Neural cell (in vitro differentiated cells): ENCODE measurements around the gene PTPN13. TPM values are rescaled to one million over a fixed set of nuclear protein-coding genes. Genes with fewer than 3 reads are reported as not detected.

ENCODE experiments used
- H2AFZ ChIP-seq: fragments of 200-600, 300-800 bp; sonication (generic), shearing (Covaris generic); 2 replicates; pipeline ENCODE4 v1.6.0; 2014; ENCODE audit warnings: low read depth, mild to moderate bottlenecking, antibody characterized with exemption, low read length, moderate library complexity
- H3F3A ChIP-seq: fragments of 200-600 bp; shearing (Covaris generic); 2 replicates; pipeline ENCODE4 v1.6.1; 2016; ENCODE audit warnings: mild to moderate bottlenecking, moderate library complexity, mixed read lengths, antibody characterized with exemption, low read length; ENCODE audit not compliant: insufficient read depth, poor library complexity, severe bottlenecking
- H3K27ac ChIP-seq: fragments of 200-600, 300-800 bp; sonication (generic), shearing (Covaris generic); 2 replicates; pipeline ENCODE4 v1.5.1; 2014; ENCODE audit warnings: mild to moderate bottlenecking, low read length, moderate library complexity
- H3K27me3 ChIP-seq: fragments of 300-800, 200-600 bp; sonication (generic), shearing (Covaris generic); 2 replicates; pipeline ENCODE4 v1.6.0; 2014; ENCODE audit warnings: mild to moderate bottlenecking, low read depth, low read length, moderate library complexity; ENCODE audit not compliant: insufficient read depth
- H3K36me3 ChIP-seq: fragments of 300-800, 200-600 bp; sonication (generic), shearing (Covaris generic); 2 replicates; pipeline ENCODE4 v1.5.1; 2014; ENCODE audit warnings: mild to moderate bottlenecking, antibody characterized with exemption, low read length, moderate library complexity; ENCODE audit not compliant: insufficient read depth
- H3K4me2 ChIP-seq: fragments of 300-800, 200-600 bp; sonication (generic), shearing (Covaris generic); 2 replicates; pipeline ENCODE4 v1.6.0; 2014; ENCODE audit warnings: mild to moderate bottlenecking, low read length
- H3K4me3 ChIP-seq: fragments of 300-800, 200-600 bp; sonication (generic), shearing (Covaris generic); 2 replicates; pipeline ENCODE4 v1.5.1; 2014; ENCODE audit warnings: mild to moderate bottlenecking, low read length, moderate library complexity
- H3K79me2 ChIP-seq: fragments of 200-600 bp; shearing (Covaris generic); replicated peaks from 2 replicates; pipeline ENCODE4 v1.6.0; 2014; ENCODE audit warnings: mild to moderate bottlenecking, low read length, moderate library complexity; ENCODE audit not compliant: insufficient read depth
- H3K9ac ChIP-seq: fragments of 300-800, 200-600 bp; sonication (generic), shearing (Covaris generic); 2 replicates; pipeline ENCODE4 v1.6.1; 2016; ENCODE audit warnings: mild to moderate bottlenecking, low read length, mixed read lengths
- H3K9me2 ChIP-seq: fragments of 200-600 bp; shearing (Covaris generic); 2 replicates; pipeline ENCODE4 v1.6.1; 2016; ENCODE audit warnings: mild to moderate bottlenecking, low read length, mixed read lengths; ENCODE audit not compliant: insufficient read depth
- H3K9me3 ChIP-seq: fragments of 200-600, 300-800 bp; sonication (generic), shearing (Covaris generic); 2 replicates; pipeline ENCODE4 v1.6.1; 2016; ENCODE audit warnings: mild to moderate bottlenecking, mixed run types, low read length, moderate library complexity, mixed read lengths
- H4K20me1 ChIP-seq: fragments of 200-600 bp; shearing (Covaris generic); 2 replicates; pipeline ENCODE4 v1.6.1; 2016; ENCODE audit warnings: mild to moderate bottlenecking, mixed run types; ENCODE audit not compliant: insufficient read depth
- EP300 ChIP-seq: fragments of 450-650 bp; conservative IDR thresholded peaks from 2 replicates; pipeline ENCODE4 v1.6.1; 2014; ENCODE audit warnings: antibody characterized with exemption, mild to moderate bottlenecking, moderate library complexity; ENCODE audit not compliant: poor library complexity, severe bottlenecking
- EZH2 ChIP-seq: fragments of 200-600, 300-800 bp; shearing (Covaris generic), sonication (generic); IDR thresholded peaks from 2 replicates; pipeline ENCODE4 v1.6.1; 2014; ENCODE audit warnings: antibody characterized with exemption, low read length, borderline replicate concordance, mild to moderate bottlenecking; ENCODE audit not compliant: insufficient read depth, poor library complexity, severe bottlenecking
- MXI1 ChIP-seq: fragments of 450-650 bp; conservative IDR thresholded peaks from 2 replicates; pipeline ENCODE4 v1.6.1; 2014; ENCODE audit warnings: antibody characterized with exemption, mild to moderate bottlenecking; ENCODE audit not compliant: poor library complexity, severe bottlenecking
- POLR2AphosphoS5 ChIP-seq: IDR thresholded peaks from 2 replicates; pipeline ENCODE4 v1.6.1; 2012
- RAD21 ChIP-seq: fragments of 450-650 bp; conservative IDR thresholded peaks from 2 replicates; pipeline ENCODE4 v1.6.1; 2014; ENCODE audit warnings: antibody characterized with exemption, mild to moderate bottlenecking, moderate library complexity
- SMC3 ChIP-seq: fragments of 450-650 bp; conservative IDR thresholded peaks from 2 replicates; pipeline ENCODE4 v1.6.1; 2014; ENCODE audit warnings: antibody characterized with exemption, mild to moderate bottlenecking, moderate library complexity; ENCODE audit not compliant: poor library complexity
- TAF1 ChIP-seq: IDR thresholded peaks from 2 replicates; pipeline ENCODE4 v1.6.1; 2012; ENCODE audit warnings: low read depth
- polyA plus RNA-seq: library from polyadenylated mRNA; depleted of rRNA; stranded (reverse); fragments of >200 nt; gene quantifications from 2 replicates; pipeline ENCODE4 v1.2.3, GENCODE V29; 2014
- TF ChIP-seq, protein P1 (sequence below): IDR thresholded peaks from 2 replicates; pipeline ENCODE4 v1.6.1; 2012; ENCODE audit warnings: borderline replicate concordance
- TF ChIP-seq, protein P2 (sequence below): fragments of 450-650 bp; IDR thresholded peaks from 2 replicates; pipeline ENCODE4 v1.5.1; 2014; ENCODE audit warnings: antibody characterized with exemption, mild to moderate bottlenecking, moderate library complexity; ENCODE audit not compliant: poor library complexity, severe bottlenecking

The PTPN13 gene
- polyA plus RNA-seq, 1 donor from 2014 or later: 4.7 TPM

GRCh38 chr4:86611757-86612156 is 17.6 kb downstream of the PTPN13 start:
- no peak overlapping the region for H3K4me3 ChIP-seq
- H3K4me2 ChIP-seq: no peak overlapping the region
- H3K9me2 ChIP-seq: no peaks in the 10 kb centered on the region
- H2AFZ ChIP-seq: no peak overlapping the region
- H3K27me3 ChIP-seq: no peaks in the 10 kb centered on the region
- no peak overlapping the region for H3K9ac ChIP-seq
- H3K36me3 ChIP-seq: no peaks in the 10 kb centered on the region
- TF ChIP-seq, protein P1, sequence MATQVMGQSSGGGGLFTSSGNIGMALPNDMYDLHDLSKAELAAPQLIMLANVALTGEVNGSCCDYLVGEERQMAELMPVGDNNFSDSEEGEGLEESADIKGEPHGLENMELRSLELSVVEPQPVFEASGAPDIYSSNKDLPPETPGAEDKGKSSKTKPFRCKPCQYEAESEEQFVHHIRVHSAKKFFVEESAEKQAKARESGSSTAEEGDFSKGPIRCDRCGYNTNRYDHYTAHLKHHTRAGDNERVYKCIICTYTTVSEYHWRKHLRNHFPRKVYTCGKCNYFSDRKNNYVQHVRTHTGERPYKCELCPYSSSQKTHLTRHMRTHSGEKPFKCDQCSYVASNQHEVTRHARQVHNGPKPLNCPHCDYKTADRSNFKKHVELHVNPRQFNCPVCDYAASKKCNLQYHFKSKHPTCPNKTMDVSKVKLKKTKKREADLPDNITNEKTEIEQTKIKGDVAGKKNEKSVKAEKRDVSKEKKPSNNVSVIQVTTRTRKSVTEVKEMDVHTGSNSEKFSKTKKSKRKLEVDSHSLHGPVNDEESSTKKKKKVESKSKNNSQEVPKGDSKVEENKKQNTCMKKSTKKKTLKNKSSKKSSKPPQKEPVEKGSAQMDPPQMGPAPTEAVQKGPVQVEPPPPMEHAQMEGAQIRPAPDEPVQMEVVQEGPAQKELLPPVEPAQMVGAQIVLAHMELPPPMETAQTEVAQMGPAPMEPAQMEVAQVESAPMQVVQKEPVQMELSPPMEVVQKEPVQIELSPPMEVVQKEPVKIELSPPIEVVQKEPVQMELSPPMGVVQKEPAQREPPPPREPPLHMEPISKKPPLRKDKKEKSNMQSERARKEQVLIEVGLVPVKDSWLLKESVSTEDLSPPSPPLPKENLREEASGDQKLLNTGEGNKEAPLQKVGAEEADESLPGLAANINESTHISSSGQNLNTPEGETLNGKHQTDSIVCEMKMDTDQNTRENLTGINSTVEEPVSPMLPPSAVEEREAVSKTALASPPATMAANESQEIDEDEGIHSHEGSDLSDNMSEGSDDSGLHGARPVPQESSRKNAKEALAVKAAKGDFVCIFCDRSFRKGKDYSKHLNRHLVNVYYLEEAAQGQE: no peak
- TF ChIP-seq SMC3 (no peak), TAF1 (no peak), MXI1 (no peak), EZH2 (no peak), EP300 (no peak), POLR2AphosphoS5 (no peak), RAD21 (no peak)
- TF ChIP-seq, protein P2, sequence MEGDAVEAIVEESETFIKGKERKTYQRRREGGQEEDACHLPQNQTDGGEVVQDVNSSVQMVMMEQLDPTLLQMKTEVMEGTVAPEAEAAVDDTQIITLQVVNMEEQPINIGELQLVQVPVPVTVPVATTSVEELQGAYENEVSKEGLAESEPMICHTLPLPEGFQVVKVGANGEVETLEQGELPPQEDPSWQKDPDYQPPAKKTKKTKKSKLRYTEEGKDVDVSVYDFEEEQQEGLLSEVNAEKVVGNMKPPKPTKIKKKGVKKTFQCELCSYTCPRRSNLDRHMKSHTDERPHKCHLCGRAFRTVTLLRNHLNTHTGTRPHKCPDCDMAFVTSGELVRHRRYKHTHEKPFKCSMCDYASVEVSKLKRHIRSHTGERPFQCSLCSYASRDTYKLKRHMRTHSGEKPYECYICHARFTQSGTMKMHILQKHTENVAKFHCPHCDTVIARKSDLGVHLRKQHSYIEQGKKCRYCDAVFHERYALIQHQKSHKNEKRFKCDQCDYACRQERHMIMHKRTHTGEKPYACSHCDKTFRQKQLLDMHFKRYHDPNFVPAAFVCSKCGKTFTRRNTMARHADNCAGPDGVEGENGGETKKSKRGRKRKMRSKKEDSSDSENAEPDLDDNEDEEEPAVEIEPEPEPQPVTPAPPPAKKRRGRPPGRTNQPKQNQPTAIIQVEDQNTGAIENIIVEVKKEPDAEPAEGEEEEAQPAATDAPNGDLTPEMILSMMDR: no peak
- H4K20me1 ChIP-seq: no peaks in the 10 kb centered on the region
- H3K9me3 ChIP-seq: no peaks in the 10 kb centered on the region
- H3F3A ChIP-seq: no peaks in the 10 kb centered on the region
- H3K27ac ChIP-seq: no peak overlapping the region
- peaks cover 19% of the 10 kb centered on the region for H3K79me2 ChIP-seq

DNA sequence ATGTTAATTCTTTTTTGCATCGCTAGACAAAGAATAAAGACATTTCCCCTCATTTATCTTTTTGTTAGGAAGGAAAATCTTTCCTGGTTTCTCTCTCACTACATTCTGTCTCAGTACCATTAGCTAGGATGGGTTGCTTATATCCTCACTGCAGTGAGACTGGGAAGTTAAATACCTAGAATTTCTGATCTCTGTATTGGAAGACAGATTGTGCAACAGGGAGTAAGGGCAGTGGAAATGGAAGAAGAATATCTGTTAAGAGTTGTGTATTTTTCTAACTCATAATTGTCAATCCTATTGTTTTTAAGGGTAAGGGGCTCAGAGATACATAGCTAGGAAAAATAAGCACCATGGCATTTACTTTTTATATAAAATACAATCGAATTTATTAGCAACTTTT is 19.6 kb downstream of the PTPN13 start:
- no peak overlapping the region for H3K4me3 ChIP-seq
- no peaks in the 10 kb centered on the region for H3K27me3 ChIP-seq
- TF ChIP-seq RAD21 (no peak), EP300 (no peak), MXI1 (no peak), POLR2AphosphoS5 (no peak), EZH2 (no peak), SMC3 (no peak), TAF1 (no peak)
- TF ChIP-seq, protein P1: no peak
- TF ChIP-seq, protein P2: no peak
- no peaks in the 10 kb centered on the region for H3F3A ChIP-seq
- H4K20me1 ChIP-seq: no peaks in the 10 kb centered on the region
- H3K27ac ChIP-seq: no peak overlapping the region
- no peak overlapping the region for H3K9ac ChIP-seq
- H3K79me2 ChIP-seq: peaks cover 6% of the 10 kb centered on the region
- H3K4me2 ChIP-seq: no peak overlapping the region
- H3K9me2 ChIP-seq: no peaks in the 10 kb centered on the region
- no peak overlapping the region for H2AFZ ChIP-seq
- no peaks in the 10 kb centered on the region for H3K9me3 ChIP-seq
- H3K36me3 ChIP-seq: no peaks in the 10 kb centered on the region
